Aorta (tissue), 5 donors: ENCODE measurements around the gene TMIGD3. TPM values are rescaled to one million over a fixed set of nuclear protein-coding genes. Genes with fewer than 3 reads are reported as not detected.

Experiments
- ATAC-seq: fragments of 200-7000 bp; cut with Tn5 transposase; one replicate; pipeline ENCODE4 v1.9.1; 2022; ENCODE audit warnings: moderate library complexity; ENCODE audit not compliant: low FRiP score
- DNase-seq, 2 donors: peaks; one replicate each; pipeline ENCODE4 v3.0.0-alpha.2; 2020
- H3K27ac ChIP-seq, 2 donors: one replicate each; pipeline ENCODE4 v1.5.1; 2013; ENCODE audit warnings: low read length in 2 of 2, mild to moderate bottlenecking in 2 of 2, moderate library complexity in 2 of 2, control low read depth in 1 of 2, inconsistent platforms in 1 of 2, low read depth in 1 of 2
- H3K27me3 ChIP-seq, 2 donors: one replicate each; pipeline ENCODE4 v1.6.1; 2013; ENCODE audit warnings: control low read depth in 1 of 2, low read length in 1 of 2, mild to moderate bottlenecking in 1 of 2, moderate library complexity in 1 of 2; ENCODE audit not compliant: insufficient read depth in 2 of 2, control insufficient read depth in 1 of 2
- H3K36me3 ChIP-seq, 2 donors: one replicate each; pipeline ENCODE4 v1.6.1; 2013; ENCODE audit warnings: control low read depth in 1 of 2, low read length in 1 of 2, mild to moderate bottlenecking in 1 of 2; ENCODE audit not compliant: insufficient read depth in 2 of 2, control insufficient read depth in 1 of 2
- H3K4me1 ChIP-seq, 2 donors: one replicate each; pipeline ENCODE4 v1.6.1; 2013; ENCODE audit warnings: low read length in 2 of 2, control low read depth in 1 of 2, mild to moderate bottlenecking in 1 of 2, moderate library complexity in 1 of 2; ENCODE audit not compliant: insufficient read depth in 2 of 2, control insufficient read depth in 1 of 2
- H3K4me3 ChIP-seq, 2 donors: one replicate each; pipeline ENCODE4 v1.5.1; 2013; ENCODE audit warnings: low read length in 2 of 2, control low read depth in 1 of 2, mild to moderate bottlenecking in 1 of 2
- H3K9me3 ChIP-seq: one replicate; pipeline ENCODE4 v1.6.1; 2013; ENCODE audit warnings: mild to moderate bottlenecking, low read length; ENCODE audit not compliant: control insufficient read depth
- WGBS, 2 donors: extraction: QIAGEN DNeasy Blood & Tissue Kit; methylation state at CpG; one replicate each; pipeline ENCODE4 v1.1.7; 2013; 5-methylcytosine and 5-hydroxymethylcytosine counted together
- intact Hi-C, 2 donors: fragments of 100-400 bp; cut with DNase I; formaldehyde crosslinking; loops; one replicate each; pipeline versions ENCODE4 v1.14.2 to v1.15.0; 2022
- polyA plus RNA-seq, 2 donors: library from polyadenylated mRNA; stranded (reverse); fragments of 200-250 nt; gene quantifications; one replicate each; pipeline ENCODE4 v1.2.3, GENCODE V29; 2013
- total RNA-seq, 2 donors: library from RNA; stranded (reverse); fragmentation: NEBNext Ultra II Directional; extraction: Animal tissue kit (Norgen Biotek cat#: 25700); gene quantifications; one replicate each; pipeline ENCODE4 v1.2.1, GENCODE V29; 2021
- donor health status: healthy with polysubstance abuse.
- donor health status: Bipolar disorder and iron deficiency.
- donor health status: DM: no; HTN: no; CAD: no.
- donor health status: DM: no; HTN: no; CAD: no.
- donor health status: DM: yes; HTN: yes; CAD: no.

The TMIGD3 gene
- total and polyA plus RNA-seq, 4 donors: 1.3 to 7.3 (median 5.0) TPM

GRCh38 chr1:111538343-111539025 lies 35.1 kb upstream of the TMIGD3 start:
- DNase-seq (no peak), ATAC-seq (no peak)
- no peak overlapping the region for H3K27ac ChIP-seq
- H3K9me3 ChIP-seq: no peaks in the 10 kb centered on the region
- H3K36me3 ChIP-seq: no peaks in the 10 kb centered on the region
- no peaks in the 10 kb centered on the region for H3K27me3 ChIP-seq
- H3K4me1 ChIP-seq: peaks cover 3 to 10% of the 10 kb centered on the region in 2 donors
- 70 to 73% methylated on average over 6 of the region's 6 CpGs for WGBS, 2 donors
- no peak overlapping the region for H3K4me3 ChIP-seq
- intact Hi-C loops: loop anchor here (5.0 kb wide), 2 partner anchors 54 to 84 kb away; no protein-coding TSS in a partner anchor

GRCh38 chr1:111535256-111536191 lies 32.1 kb upstream of the TMIGD3 start:
- no peaks in the 10 kb centered on the region for H3K36me3 ChIP-seq
- peak in 1 of 2 donors; percentile 53 for DNase-seq
- intact Hi-C loops: loop anchor here (5.0 kb wide), 2 partner anchors 57 to 87 kb away; no protein-coding TSS in a partner anchor
- ATAC-seq: peak; percentile 82
- H3K9me3 ChIP-seq: no peaks in the 10 kb centered on the region
- H3K27ac ChIP-seq: peak overlapping the region; percentile 82 to 85
- no peaks in the 10 kb centered on the region for H3K27me3 ChIP-seq
- WGBS, 2 donors: 3 to 7% methylated on average over 14 of the region's 14 CpGs
- no peak overlapping the region for H3K4me3 ChIP-seq
- peaks cover 3 to 10% of the 10 kb centered on the region in 2 donors for H3K4me1 ChIP-seq

- WGBS, 2 donors: 91 to 92% methylated on average over 3 of the region's 3 CpGs
- no peak overlapping the region for H3K27ac ChIP-seq
- intact Hi-C loops: no loop called here
- no peak overlapping the region for H3K4me3 ChIP-seq
- H3K36me3 ChIP-seq: no peaks in the 10 kb centered on the region
- H3K9me3 ChIP-seq: no peaks in the 10 kb centered on the region
- H3K27me3 ChIP-seq: no peaks in the 10 kb centered on the region
- DNase-seq: no peak
- no peak for ATAC-seq
- no peaks in the 10 kb centered on the region for H3K4me1 ChIP-seq
These were observed 16.6 kb upstream of the TMIGD3 start for GRCh38 chr1:111520053-111520452.

DNA sequence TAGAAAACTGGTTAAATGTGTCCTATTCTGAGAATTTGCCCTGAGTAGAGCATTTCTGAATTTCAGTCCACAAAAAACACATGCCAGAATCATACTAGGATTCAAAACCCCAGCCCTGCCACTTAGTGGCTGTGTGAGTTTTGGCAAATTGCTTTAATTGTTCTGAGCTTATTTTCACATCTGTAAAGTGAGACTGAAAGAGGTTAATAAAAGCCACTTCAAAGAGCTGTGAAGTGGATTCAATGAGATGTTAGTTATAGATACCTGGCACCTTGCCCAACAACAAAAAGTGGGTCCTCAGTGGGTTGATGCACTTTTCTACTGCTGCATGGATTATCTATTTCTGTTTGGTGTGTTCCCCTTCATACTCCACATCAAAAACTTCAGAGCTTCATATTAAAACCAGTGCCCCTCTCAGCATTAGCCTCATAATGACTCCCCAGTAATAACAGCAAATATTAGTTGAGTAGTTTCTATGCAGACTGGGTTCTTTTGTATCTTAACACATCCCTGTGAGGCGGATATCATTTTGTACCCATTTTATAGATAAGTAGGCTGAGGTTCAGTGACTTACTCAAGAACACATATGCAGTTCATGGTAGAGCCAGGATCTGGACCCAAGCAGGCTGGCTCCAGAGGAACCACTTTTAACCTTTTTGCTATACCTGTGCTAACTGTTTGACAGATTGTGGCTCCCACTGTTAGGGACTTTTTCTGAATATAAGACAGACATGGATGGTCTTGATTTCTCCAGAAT lies 14.2 kb upstream of the TMIGD3 start:
- Histone ChIP-seq H3K27ac (no peak overlapping the region), H3K9me3 (no peaks in the 10 kb centered on the region), H3K36me3 (no peaks in the 10 kb centered on the region), H3K4me1 (no peaks in the 10 kb centered on the region), H3K27me3 (no peaks in the 10 kb centered on the region), H3K4me3 (no peak overlapping the region)
- intact Hi-C loops: no loop called here
- DNase-seq (no peak), ATAC-seq (no peak)
- 95 to 100% methylated on average over 1 of the region's 1 CpG for WGBS, 2 donors

DNA sequence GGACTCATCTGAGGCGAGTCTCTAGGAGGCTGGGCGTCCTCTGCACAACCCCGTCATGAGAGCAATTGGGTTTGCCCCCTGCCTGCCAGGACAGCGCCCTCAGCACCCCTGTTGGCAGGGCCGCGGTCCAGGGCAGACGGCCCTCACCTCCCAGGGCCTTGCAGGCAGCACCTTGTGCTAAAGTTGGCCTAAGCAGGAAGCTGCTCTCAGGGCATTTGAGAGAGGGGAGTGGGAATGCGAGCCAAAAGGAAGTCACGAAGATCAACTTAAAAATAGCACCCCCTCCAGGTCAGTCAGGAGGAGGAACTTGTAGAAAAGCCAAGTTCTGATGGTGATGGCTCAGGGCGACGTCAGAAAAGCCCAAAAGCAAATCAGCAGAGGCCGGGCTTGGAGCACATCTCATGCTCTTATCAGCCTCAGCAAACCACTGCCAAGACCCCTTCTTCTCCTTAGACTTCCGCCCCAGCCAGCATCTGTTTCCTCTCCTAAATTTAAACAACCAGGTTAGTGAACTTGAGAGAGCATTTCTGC lies 12.6 kb upstream of the TMIGD3 start:
- ATAC-seq (peak; percentile 70), DNase-seq (no peak)
- Histone ChIP-seq H3K4me1 (no peaks in the 10 kb centered on the region), H3K27ac (peak overlapping the region; percentile 24 to 35), H3K4me3 (no peak overlapping the region), H3K9me3 (no peaks in the 10 kb centered on the region), H3K27me3 (no peaks in the 10 kb centered on the region), H3K36me3 (no peaks in the 10 kb centered on the region)
- 4 to 7% methylated on average over 13 of the region's 13 CpGs for WGBS, 2 donors
- intact Hi-C loops: no loop called here

DNA sequence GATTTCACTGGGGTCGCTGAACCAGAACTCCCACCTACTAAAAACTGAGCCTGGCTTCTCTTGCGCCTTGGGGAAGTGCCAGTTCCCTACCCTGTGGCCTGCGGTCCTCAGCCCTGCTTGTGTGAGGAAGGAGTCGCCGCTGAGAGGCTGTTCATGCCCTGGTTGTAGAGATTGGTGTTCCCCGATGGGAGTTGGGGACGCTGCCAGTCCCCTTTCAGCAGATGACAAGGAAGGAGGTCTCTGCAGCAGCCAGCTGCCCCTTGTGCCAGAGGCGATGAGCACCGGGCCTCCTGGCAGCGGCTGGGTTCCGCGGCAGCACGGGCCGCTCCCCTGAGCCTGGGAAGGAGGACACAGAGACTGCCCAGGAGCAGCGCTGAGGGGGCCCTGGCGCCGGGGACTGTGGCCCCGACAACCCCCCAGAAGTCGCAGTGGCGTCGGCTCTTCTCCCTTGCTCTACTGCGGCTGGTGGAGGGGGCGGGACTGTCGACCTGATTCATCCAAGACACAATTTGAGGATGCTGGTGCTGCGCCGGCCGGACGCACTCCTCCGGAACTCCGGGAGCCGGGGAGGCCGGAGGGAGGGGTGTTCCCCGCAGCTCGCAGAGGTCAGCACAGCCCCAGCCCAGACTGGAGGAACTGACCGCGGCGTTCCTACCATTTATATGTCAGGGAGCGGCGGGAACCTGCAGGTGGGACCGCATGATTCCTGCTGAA lies 12.0 kb upstream of the TMIGD3 start:
- H3K9me3 ChIP-seq: no peaks in the 10 kb centered on the region

DNA sequence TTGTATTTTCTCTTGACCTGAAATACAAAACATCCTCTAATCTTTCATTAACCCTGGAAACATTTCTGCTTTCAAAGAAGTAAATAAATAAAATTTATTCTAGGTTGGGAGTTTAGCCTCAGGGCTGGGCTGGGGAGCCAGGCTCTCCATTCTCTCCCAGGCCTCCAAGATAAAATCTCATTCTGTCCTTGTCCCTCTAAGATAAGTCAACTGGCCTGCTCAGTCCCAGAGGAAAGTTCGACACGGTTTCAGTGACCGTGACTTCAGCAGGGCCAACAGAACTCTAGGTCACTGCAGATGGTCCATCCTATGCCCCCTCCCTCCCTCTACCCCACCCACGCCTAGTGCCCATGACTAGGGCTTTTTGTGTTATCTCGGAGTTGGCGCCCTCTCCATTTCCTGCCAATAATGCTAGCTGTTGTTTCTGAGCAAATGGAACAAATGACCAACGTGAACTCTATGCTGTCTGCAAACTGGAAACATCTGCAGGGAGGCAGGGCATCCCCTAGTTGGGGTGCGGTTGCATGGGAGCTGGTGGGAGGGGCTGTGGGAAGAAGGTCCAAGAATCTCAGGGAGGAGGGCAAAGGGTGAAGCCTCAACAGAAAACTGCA lies 10.1 kb upstream of the TMIGD3 start:
- no peak for ATAC-seq
- Histone ChIP-seq H3K4me3 (no peak overlapping the region), H3K36me3 (no peaks in the 10 kb centered on the region), H3K27ac (no peak overlapping the region), H3K9me3 (no peaks in the 10 kb centered on the region), H3K27me3 (no peaks in the 10 kb centered on the region), H3K4me1 (peaks cover 0 to 4% of the 10 kb centered on the region in 2 donors)
- DNase-seq: no peak
- WGBS, 2 donors: 74 to 79% methylated on average over 8 of the region's 8 CpGs
- intact Hi-C loops: no loop called here

More for the DNA sequence above, 12.0 kb upstream of the TMIGD3 start:
- intact Hi-C loops: no loop called here
- 10 to 11% methylated on average over 40 of the region's 40 CpGs for WGBS, 2 donors
- Histone ChIP-seq H3K4me3 (peak overlapping the region in 1 of 2 donors; percentile 12), H3K36me3 (no peaks in the 10 kb centered on the region), H3K4me1 (no peaks in the 10 kb centered on the region), H3K27ac (peak overlapping the region; percentile 28 to 47), H3K27me3 (no peaks in the 10 kb centered on the region)
- ATAC-seq: peak; percentile 77
- peak; percentile 85 to 92 for DNase-seq
